ENCODE data around the gene TGFBRAP1. TPM values are rescaled to one million over a fixed set of nuclear protein-coding genes. Genes with fewer than 3 reads are reported as not detected.

The TGFBRAP1 gene
- total RNA-seq = 10 to 100 TPM in 1 of 2 donors, 1 to 10 TPM in 1; 9.8 to 10.4 TPM
- 1 to 10 TPM; 1.8 to 3.7 TPM for polyA plus RNA-seq

- peak; percentile 64 for DNase-seq (ENCODE audit: low spot score)
- Histone ChIP-seq H3K36me3 (ENCODE audit: control insufficient read depth in 4 of 4, insufficient read depth in 3 of 4, low read depth in 1 of 4, low read length in 3 of 4) (no peaks in the 10 kb centered on the region), H3K4me1 (ENCODE audit: control insufficient read depth in 4 of 4, insufficient read depth in 4 of 4, low read length in 3 of 4) (peaks cover 7 to 26% (median 15%) of the 10 kb centered on the region in 4 donors), H3K9me3 (ENCODE audit: control insufficient read depth in 4 of 4, low read length in 3 of 4) (no peaks in the 10 kb centered on the region), H3K4me3 (ENCODE audit: low read depth in 1 of 3, low read length in 3 of 3) (peak within 1 kb of the TSS; percentile 80 to 93 (median 88)), H3K27me3 (ENCODE audit: control insufficient read depth in 4 of 4, insufficient read depth in 4 of 4, low read length in 3 of 4) (no peaks in the 10 kb centered on the region), H3K9ac (ENCODE audit: low read depth in 1 of 2, low read length in 2 of 2) (peak within 1 kb of the TSS; percentile 77 to 80), H3K27ac (ENCODE audit: low read depth in 1 of 2, low read length in 2 of 2) (peak within 1 kb of the TSS; percentile 82 to 85)
- TF ChIP-seq YY1 (IDR thresholded peaks at IDR 0.05) = no peak
- TF ChIP-seq, protein P1, sequence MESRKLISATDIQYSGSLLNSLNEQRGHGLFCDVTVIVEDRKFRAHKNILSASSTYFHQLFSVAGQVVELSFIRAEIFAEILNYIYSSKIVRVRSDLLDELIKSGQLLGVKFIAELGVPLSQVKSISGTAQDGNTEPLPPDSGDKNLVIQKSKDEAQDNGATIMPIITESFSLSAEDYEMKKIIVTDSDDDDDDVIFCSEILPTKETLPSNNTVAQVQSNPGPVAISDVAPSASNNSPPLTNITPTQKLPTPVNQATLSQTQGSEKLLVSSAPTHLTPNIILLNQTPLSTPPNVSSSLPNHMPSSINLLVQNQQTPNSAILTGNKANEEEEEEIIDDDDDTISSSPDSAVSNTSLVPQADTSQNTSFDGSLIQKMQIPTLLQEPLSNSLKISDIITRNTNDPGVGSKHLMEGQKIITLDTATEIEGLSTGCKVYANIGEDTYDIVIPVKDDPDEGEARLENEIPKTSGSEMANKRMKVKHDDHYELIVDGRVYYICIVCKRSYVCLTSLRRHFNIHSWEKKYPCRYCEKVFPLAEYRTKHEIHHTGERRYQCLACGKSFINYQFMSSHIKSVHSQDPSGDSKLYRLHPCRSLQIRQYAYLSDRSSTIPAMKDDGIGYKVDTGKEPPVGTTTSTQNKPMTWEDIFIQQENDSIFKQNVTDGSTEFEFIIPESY (IDR thresholded peaks at IDR 0.05) = no peak
- no peak for TF ChIP-seq EGR1 (IDR thresholded peaks at IDR 0.05; ENCODE audit: low read depth in 2 of 2)
- no peak for TF ChIP-seq TAF1 (conservative IDR thresholded peaks at IDR 0.05)
- TF ChIP-seq CTCF (IDR thresholded peaks at IDR 0.05; ENCODE audit: low read depth, low read length, missing input control) = no peak
- no peak for TF ChIP-seq GABPA (IDR thresholded peaks at IDR 0.05 in 1 of 2, conservative IDR thresholded peaks at IDR 0.05 in 1 of 2)
- no peak for TF ChIP-seq FOXA2 (IDR thresholded peaks at IDR 0.05)
- TF ChIP-seq SP1 (IDR thresholded peaks at IDR 0.05) = no peak
- no peak for TF ChIP-seq ATF3 (IDR thresholded peaks at IDR 0.05)
- TF ChIP-seq HNF4A (conservative IDR thresholded peaks at IDR 0.05) = no peak
- no peak for TF ChIP-seq RAD21 (IDR thresholded peaks at IDR 0.05)
- TF ChIP-seq, protein P2, sequence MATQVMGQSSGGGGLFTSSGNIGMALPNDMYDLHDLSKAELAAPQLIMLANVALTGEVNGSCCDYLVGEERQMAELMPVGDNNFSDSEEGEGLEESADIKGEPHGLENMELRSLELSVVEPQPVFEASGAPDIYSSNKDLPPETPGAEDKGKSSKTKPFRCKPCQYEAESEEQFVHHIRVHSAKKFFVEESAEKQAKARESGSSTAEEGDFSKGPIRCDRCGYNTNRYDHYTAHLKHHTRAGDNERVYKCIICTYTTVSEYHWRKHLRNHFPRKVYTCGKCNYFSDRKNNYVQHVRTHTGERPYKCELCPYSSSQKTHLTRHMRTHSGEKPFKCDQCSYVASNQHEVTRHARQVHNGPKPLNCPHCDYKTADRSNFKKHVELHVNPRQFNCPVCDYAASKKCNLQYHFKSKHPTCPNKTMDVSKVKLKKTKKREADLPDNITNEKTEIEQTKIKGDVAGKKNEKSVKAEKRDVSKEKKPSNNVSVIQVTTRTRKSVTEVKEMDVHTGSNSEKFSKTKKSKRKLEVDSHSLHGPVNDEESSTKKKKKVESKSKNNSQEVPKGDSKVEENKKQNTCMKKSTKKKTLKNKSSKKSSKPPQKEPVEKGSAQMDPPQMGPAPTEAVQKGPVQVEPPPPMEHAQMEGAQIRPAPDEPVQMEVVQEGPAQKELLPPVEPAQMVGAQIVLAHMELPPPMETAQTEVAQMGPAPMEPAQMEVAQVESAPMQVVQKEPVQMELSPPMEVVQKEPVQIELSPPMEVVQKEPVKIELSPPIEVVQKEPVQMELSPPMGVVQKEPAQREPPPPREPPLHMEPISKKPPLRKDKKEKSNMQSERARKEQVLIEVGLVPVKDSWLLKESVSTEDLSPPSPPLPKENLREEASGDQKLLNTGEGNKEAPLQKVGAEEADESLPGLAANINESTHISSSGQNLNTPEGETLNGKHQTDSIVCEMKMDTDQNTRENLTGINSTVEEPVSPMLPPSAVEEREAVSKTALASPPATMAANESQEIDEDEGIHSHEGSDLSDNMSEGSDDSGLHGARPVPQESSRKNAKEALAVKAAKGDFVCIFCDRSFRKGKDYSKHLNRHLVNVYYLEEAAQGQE (IDR thresholded peaks at IDR 0.05) = no peak
- no peak for TF ChIP-seq MAX (IDR thresholded peaks at IDR 0.05)
- no peak for TF ChIP-seq RXRA (IDR thresholded peaks at IDR 0.05)
- no peak for TF ChIP-seq HNF4G (IDR thresholded peaks at IDR 0.05)
- 2% methylated on average over 101 of the region's 101 CpGs for WGBS
These were observed at the start of gene TGFBRAP1 for GRCh38 chr2:105329561-105330495. Gene TGFBRAP1 (minus strand): TSS chr2:105329735. CDS start chr2:105308301, 21,434 bp downstream.

Data from liver (tissue), 9 donors.